BJ (cell line): ENCODE measurements around the gene PRDM5. TPM values are rescaled to one million over a fixed set of nuclear protein-coding genes. Genes with fewer than 3 reads are reported as not detected.

Experiments used
- CTCF ChIA-PET: fragments of 350-600 bp; formaldehyde crosslinking; extraction: SDS; loops from one replicate; lab custom pipeline; 2021; ENCODE audit warnings: antibody characterized with exemption, inconsistent platforms; lab: Yijun Ruan, JAX
- POLR2A ChIA-PET: fragments of 300-600 bp; sonication (Branson Sonifier 250); formaldehyde crosslinking; extraction: SDS; loops from one replicate; lab custom pipeline; 2021; ENCODE audit warnings: antibody characterized with exemption; lab: Charles Lee
- DNase-seq: peaks from one replicate; pipeline ENCODE4 v3.0.0-alpha.2; 2011; ENCODE audit warnings: low read depth
- H3K27me3 ChIP-seq: 2 replicates; pipeline ENCODE4 v1.6.0; 2011; ENCODE audit warnings: low read length; ENCODE audit not compliant: control insufficient read depth, insufficient read depth
- H3K36me3 ChIP-seq: 2 replicates; pipeline ENCODE4 v1.5.1; 2011; ENCODE audit warnings: low read length; ENCODE audit not compliant: control insufficient read depth, insufficient read depth
- H3K4me3 ChIP-seq: 2 replicates; pipeline ENCODE4 v1.5.1; 2011; ENCODE audit warnings: low read depth, mild to moderate bottlenecking, control low read depth, low read length
- polyA plus RNA-seq: library from polyadenylated mRNA; depleted of rRNA; stranded (reverse); fragments of >200 nt; gene quantifications from 2 replicates; pipeline ENCODE4 v1.2.3, GENCODE V29; 2011
- TF ChIP-seq, protein P1 (sequence below): IDR thresholded peaks from 2 replicates; pipeline ENCODE4 v1.5.1; 2011; ENCODE audit warnings: low read depth, mild to moderate bottlenecking, control low read depth, inconsistent platforms, low read length, moderate library complexity; ENCODE audit not compliant: insufficient read depth

The PRDM5 gene
- polyA plus RNA-seq, 1 experiment, result 5.3 TPM

DNA sequence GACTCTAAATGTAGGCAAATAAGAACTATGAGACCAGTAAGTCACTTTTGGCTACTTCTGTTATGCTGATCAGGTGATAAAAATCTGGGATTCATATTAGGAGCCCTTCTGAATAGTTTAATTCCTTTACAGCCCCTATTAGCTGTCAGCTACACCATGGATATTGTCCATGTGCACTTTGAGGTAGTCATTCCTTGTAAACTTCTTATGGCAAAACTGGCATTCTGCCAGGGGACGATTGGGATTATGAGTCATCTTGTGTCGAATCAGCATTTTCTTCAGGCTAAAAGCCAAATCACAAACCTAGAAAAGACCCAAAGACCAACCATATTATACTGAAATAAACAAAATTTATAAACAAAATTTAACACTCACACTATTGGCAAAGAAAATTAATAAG is 227.6 kb downstream of the PRDM5 start:
- Histone ChIP-seq H3K27me3 (no peaks in the 10 kb centered on the region), H3K4me3 (no peak overlapping the region), H3K36me3 (no peaks in the 10 kb centered on the region)
- no peak for DNase-seq
- ChIA-PET POLR2A (no interaction called here), CTCF (interaction anchor here (1.1 kb wide), 1 partner anchor 18 kb away, joined by 3 read pairs; no protein-coding TSS in a partner anchor)
- TF ChIP-seq, protein P1, sequence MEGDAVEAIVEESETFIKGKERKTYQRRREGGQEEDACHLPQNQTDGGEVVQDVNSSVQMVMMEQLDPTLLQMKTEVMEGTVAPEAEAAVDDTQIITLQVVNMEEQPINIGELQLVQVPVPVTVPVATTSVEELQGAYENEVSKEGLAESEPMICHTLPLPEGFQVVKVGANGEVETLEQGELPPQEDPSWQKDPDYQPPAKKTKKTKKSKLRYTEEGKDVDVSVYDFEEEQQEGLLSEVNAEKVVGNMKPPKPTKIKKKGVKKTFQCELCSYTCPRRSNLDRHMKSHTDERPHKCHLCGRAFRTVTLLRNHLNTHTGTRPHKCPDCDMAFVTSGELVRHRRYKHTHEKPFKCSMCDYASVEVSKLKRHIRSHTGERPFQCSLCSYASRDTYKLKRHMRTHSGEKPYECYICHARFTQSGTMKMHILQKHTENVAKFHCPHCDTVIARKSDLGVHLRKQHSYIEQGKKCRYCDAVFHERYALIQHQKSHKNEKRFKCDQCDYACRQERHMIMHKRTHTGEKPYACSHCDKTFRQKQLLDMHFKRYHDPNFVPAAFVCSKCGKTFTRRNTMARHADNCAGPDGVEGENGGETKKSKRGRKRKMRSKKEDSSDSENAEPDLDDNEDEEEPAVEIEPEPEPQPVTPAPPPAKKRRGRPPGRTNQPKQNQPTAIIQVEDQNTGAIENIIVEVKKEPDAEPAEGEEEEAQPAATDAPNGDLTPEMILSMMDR, result no peak

DNA sequence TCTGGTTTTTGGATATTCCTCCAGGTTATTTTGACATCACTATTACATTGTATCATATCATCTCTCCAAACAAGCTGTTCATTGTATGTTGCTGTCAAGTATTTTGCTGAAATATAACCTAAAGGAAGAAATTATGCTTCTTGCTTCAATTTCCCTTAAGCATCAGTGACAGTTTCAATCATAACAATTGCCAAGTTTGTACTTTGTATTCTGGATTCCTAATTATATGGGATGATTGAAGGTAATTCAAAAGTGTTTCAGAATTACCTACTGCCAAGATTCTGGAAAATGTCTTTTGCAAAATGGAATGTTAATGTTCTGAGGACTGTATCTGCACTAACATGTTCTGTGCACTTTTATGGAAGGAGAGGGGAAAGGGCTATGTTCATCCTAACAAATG is 228.7 kb downstream of the PRDM5 start:
- Histone ChIP-seq H3K4me3 (no peak overlapping the region), H3K36me3 (no peaks in the 10 kb centered on the region), H3K27me3 (no peaks in the 10 kb centered on the region)
- CTCF ChIA-PET, result interaction anchor here (1.0 kb wide), 1 partner anchor 15 kb away, joined by 3 read pairs; no protein-coding TSS in a partner anchor
- TF ChIP-seq, protein P1, result no peak
- POLR2A ChIA-PET, result no interaction called here
- no peak for DNase-seq

DNA sequence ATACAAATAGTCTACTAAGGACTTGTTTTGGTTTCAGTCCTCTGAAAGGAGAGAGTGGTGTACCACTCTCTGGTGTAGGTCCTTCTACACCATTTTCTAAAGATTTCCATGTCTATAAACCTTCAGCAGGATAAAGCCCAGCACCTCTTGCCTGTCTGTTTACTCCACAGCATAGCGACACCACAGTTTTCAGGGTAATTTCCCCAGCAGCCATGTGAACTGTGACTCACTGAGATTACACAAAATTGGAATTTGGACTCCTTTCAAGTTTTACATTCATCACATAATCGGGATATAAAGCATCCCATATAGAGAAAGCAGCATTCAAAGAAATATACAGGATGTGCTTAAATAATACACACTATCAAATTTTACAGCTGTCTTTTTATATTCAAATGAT is 229.6 kb downstream of the PRDM5 start:
- no peaks in the 10 kb centered on the region for H3K36me3 ChIP-seq
- H3K27me3 ChIP-seq, result no peaks in the 10 kb centered on the region
- CTCF ChIA-PET, result no interaction called here
- H3K4me3 ChIP-seq, result no peak overlapping the region
- peak; percentile 38 for DNase-seq
- TF ChIP-seq, protein P1, result no peak
- POLR2A ChIA-PET, result no interaction called here

DNA sequence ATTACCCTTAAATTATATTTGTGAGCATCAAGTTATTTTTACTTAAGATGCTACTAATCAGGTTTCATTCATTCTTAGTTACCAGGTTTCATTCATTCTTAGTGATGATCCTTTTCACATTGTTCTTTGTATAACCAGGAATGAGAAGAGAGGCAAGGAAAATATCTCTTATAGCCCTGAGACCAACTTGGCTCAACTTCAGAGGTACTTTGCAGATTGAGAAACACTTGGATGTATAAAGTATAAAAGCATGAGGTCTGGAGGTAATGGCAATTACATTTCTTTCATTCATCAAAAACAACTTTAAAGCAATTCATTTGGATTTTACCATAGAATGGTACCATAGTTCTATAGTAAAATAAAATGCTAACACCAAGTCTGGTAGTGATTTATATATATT is 231.0 kb downstream of the PRDM5 start:
- ChIA-PET POLR2A (no interaction called here), CTCF (no interaction called here)
- DNase-seq, result no peak
- TF ChIP-seq, protein P1, result no peak
- Histone ChIP-seq H3K27me3 (no peaks in the 10 kb centered on the region), H3K4me3 (no peak overlapping the region), H3K36me3 (no peaks in the 10 kb centered on the region)

DNA sequence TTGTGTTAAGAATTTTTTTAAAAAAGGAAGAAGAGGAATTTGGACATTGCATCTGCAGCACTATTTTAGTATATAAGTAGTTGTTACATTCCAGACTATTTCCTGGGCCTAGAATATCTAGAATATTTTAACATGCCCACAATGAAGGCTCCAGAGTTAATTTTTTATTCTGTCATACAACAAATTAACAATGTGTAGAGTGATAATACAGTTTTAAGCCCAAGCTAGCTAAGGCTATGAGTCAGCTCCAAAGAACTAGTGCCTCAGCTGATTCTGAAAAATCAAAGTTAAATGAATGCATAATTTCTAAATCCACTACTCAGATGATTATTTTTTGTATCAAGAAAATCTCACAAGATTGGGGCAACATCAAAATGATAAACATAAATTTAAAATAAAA is 231.4 kb downstream of the PRDM5 start:
- ChIA-PET CTCF (no interaction called here), POLR2A (no interaction called here)
- TF ChIP-seq, protein P1, result no peak
- no peaks in the 10 kb centered on the region for H3K36me3 ChIP-seq
- no peaks in the 10 kb centered on the region for H3K27me3 ChIP-seq
- no peak for DNase-seq
- no peak overlapping the region for H3K4me3 ChIP-seq
